NCI-H526 treated with DMSO at 0.1 percent for 48 hours (cell line): Measurements from ENCODE around the gene WWTR1.

Experiments
- DNase-seq: peaks from one replicate; lab custom pipeline; 2025; lab: John Stamatoyannopoulos, UW

The WWTR1 gene

GRCh38 chr3:149657926-149658743 lies at the start of gene WWTR1:
Gene WWTR1 (minus strand): TSS chr3:149658025. CDS start chr3:149657306, 719 bp downstream.
- peak; percentile 54 for DNase-seq

- no peak for DNase-seq
Measured at GRCh38 chr3:149706905-149707304, 49.1 kb upstream of the WWTR1 start.

GRCh38 chr3:149705416-149705815 lies 47.6 kb upstream of the WWTR1 start:
- no peak for DNase-seq

- no peak for DNase-seq
Measured at GRCh38 chr3:149703466-149703865, 45.6 kb upstream of the WWTR1 start.

- no peak for DNase-seq
Measured at GRCh38 chr3:149702691-149703441, 45.0 kb upstream of the WWTR1 start.

GRCh38 chr3:149701977-149702350 lies 44.1 kb upstream of the WWTR1 start:
- no peak for DNase-seq

GRCh38 chr3:149701206-149701976 lies 43.6 kb upstream of the WWTR1 start:
- DNase-seq, result no peak

- no peak for DNase-seq
Measured at GRCh38 chr3:149688122-149688757, 30.4 kb upstream of the WWTR1 start.

- no peak for DNase-seq
Measured at GRCh38 chr3:149686996-149687395, 29.2 kb upstream of the WWTR1 start.

GRCh38 chr3:149678351-149678950 lies 20.6 kb upstream of the WWTR1 start:
- DNase-seq, result no peak

- no peak for DNase-seq
Measured at GRCh38 chr3:149673393-149673792, 15.6 kb upstream of the WWTR1 start.

- no peak for DNase-seq
Measured at GRCh38 chr3:149670742-149671492, 13.1 kb upstream of the WWTR1 start.

- DNase-seq, result no peak
Measured at GRCh38 chr3:149667576-149667975, 9.8 kb upstream of the WWTR1 start.

- no peak for DNase-seq
Measured at GRCh38 chr3:149663966-149664365, 6.1 kb upstream of the WWTR1 start.

GRCh38 chr3:149662240-149662887 lies 4.5 kb upstream of the WWTR1 start:
- no peak for DNase-seq

- DNase-seq, result no peak
Measured at GRCh38 chr3:149660462-149660861, 2.6 kb upstream of the WWTR1 start.

- no peak for DNase-seq
Measured at GRCh38 chr3:149658744-149659497, 1.1 kb upstream of the WWTR1 start.

GRCh38 chr3:149657321-149657925 lies 402 bp downstream of the WWTR1 start:
- DNase-seq, result no peak
